Smooth muscle cell (in vitro differentiated cells): ENCODE data around the gene KCNQ4. TPM values are rescaled to one million over a fixed set of nuclear protein-coding genes. Genes with fewer than 3 reads are reported as not detected.

ENCODE experiments used
- DNase-seq: peaks from one replicate; lab custom pipeline; 2025; ENCODE audit not compliant: unreplicated experiment; lab: John Stamatoyannopoulos, UW
- H2AFZ ChIP-seq: fragments of 200-600 bp; sonication (generic); 2 replicates; pipeline ENCODE4 v1.6.0; 2016; ENCODE audit warnings: antibody characterized with exemption, low read depth, mild to moderate bottlenecking
- H3F3A ChIP-seq: fragments of 200-600 bp; sonication (generic); 2 replicates; pipeline ENCODE4 v1.6.0; 2017; ENCODE audit warnings: antibody characterized with exemption, low read depth
- H3K27ac ChIP-seq: fragments of 200-600 bp; sonication (generic); 2 replicates; pipeline ENCODE4 v1.5.1; 2016; ENCODE audit warnings: low read depth, mild to moderate bottlenecking
- H3K27me3 ChIP-seq: fragments of 200-600 bp; sonication (generic); 2 replicates; pipeline ENCODE4 v1.6.1; 2016; ENCODE audit warnings: low read depth, mild to moderate bottlenecking
- H3K36me3 ChIP-seq: fragments of 200-600 bp; sonication (generic); 2 replicates; pipeline ENCODE4 v1.5.1; 2016; ENCODE audit warnings: low read depth
- H3K4me1 ChIP-seq: fragments of 200-600 bp; sonication (generic); 2 replicates; pipeline ENCODE4 v1.5.1; 2016; ENCODE audit warnings: low read depth
- H3K4me2 ChIP-seq: fragments of 200-600 bp; sonication (generic); 2 replicates; pipeline ENCODE4 v1.6.0; 2016; ENCODE audit warnings: mild to moderate bottlenecking
- H3K4me3 ChIP-seq: fragments of 200-600 bp; sonication (generic); 2 replicates; pipeline ENCODE4 v1.5.1; 2016; ENCODE audit warnings: mild to moderate bottlenecking
- H3K79me2 ChIP-seq: fragments of 200-600 bp; sonication (generic); 2 replicates; pipeline ENCODE4 v1.6.0; 2016; ENCODE audit warnings: low read depth, mild to moderate bottlenecking
- H3K9ac ChIP-seq: fragments of 200-600 bp; sonication (generic); 2 replicates; pipeline ENCODE4 v1.6.0; 2016; ENCODE audit warnings: low read depth
- H3K9me3 ChIP-seq: fragments of 200-600 bp; sonication (generic); replicated peaks from 2 replicates; pipeline ENCODE4 v1.5.1; 2016; ENCODE audit warnings: low read depth
- H4K20me1 ChIP-seq: fragments of 200-600 bp; sonication (generic); 2 replicates; pipeline ENCODE4 v1.6.0; 2016; ENCODE audit warnings: low read depth
- WGBS: methylation state at CpG from one replicate; pipeline ENCODE4 v1.1.7; 2016; ENCODE audit warnings: low lambda C conversion rate; 5-methylcytosine and 5-hydroxymethylcytosine counted together
- polyA plus RNA-seq: library from polyadenylated mRNA; unstranded; fragments of >200 nt; fragmentation: Nextera tagmentation; extraction: Ambion mirVana; gene quantifications from 2 replicates; pipeline ENCODE4 v1.2.1, GENCODE V29; 2016
- total RNA-seq: library from RNA; depleted of rRNA; stranded (reverse); fragments of >200 nt; gene quantifications from 2 replicates; pipeline ENCODE4 v1.2.3, GENCODE V29; 2014
- TF ChIP-seq, protein P1 (sequence below): fragments of 200-600 bp; sonication (generic); IDR thresholded peaks from 2 replicates; pipeline ENCODE4 v1.5.1; 2017; ENCODE audit warnings: borderline replicate concordance, mild to moderate bottlenecking, antibody characterized with exemption; ENCODE audit not compliant: insufficient read depth, poor library complexity, severe bottlenecking

Gene KCNQ4
- total and polyA plus RNA-seq, 2 experiments from 2014 or later, result 0.06 TPM; not detected in 1

DNA sequence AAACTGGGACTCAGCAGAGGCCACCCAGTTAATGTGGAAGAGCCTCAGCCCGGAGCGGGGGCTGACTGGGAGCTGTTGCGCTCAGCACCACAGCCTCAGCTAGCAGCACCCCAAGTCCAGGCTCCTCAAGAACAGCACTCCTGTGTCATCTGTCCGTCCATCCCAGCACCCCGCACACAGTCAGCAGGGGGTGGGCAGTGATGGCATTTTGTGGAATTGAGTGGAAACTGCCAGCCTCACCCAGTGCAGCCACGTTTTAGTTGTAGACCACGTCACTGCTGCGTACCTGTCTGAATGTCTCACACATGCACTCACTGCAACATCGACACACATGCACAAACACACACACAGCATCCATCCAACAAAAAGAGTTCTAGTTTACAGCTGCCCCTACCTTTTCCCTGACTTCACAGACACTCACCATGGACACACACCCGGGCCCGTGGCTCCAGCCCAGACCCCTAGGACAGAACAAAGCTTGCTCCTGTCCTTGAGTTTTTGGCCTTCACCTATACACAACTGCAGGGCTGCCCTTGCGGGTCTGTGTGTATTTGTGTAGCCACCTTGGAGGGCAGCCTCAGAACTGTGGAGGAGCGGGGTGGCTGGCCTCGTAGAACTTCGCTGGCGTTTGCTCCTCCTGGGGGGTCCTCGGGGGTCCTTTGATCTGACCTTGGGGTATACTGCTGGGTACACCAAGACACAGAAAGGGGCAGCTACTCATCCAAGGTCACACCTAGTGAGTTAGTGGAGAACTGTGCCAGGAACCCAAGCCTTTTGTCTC, 5.2 kb downstream of the KCNQ4 start:
- peaks cover 24% of the 10 kb centered on the region for H3K27me3 ChIP-seq
- no peaks in the 10 kb centered on the region for H3K9me3 ChIP-seq
- H3K9ac ChIP-seq, result no peak overlapping the region
- H4K20me1 ChIP-seq, result no peaks in the 10 kb centered on the region
- no peak overlapping the region for H3K27ac ChIP-seq
- WGBS, result 94% methylated on average over 17 of the region's 17 CpGs
- no peak overlapping the region for H3K4me3 ChIP-seq
- no peak overlapping the region for H2AFZ ChIP-seq
- TF ChIP-seq, protein P1, sequence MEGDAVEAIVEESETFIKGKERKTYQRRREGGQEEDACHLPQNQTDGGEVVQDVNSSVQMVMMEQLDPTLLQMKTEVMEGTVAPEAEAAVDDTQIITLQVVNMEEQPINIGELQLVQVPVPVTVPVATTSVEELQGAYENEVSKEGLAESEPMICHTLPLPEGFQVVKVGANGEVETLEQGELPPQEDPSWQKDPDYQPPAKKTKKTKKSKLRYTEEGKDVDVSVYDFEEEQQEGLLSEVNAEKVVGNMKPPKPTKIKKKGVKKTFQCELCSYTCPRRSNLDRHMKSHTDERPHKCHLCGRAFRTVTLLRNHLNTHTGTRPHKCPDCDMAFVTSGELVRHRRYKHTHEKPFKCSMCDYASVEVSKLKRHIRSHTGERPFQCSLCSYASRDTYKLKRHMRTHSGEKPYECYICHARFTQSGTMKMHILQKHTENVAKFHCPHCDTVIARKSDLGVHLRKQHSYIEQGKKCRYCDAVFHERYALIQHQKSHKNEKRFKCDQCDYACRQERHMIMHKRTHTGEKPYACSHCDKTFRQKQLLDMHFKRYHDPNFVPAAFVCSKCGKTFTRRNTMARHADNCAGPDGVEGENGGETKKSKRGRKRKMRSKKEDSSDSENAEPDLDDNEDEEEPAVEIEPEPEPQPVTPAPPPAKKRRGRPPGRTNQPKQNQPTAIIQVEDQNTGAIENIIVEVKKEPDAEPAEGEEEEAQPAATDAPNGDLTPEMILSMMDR, result no peak
- H3K36me3 ChIP-seq, result no peaks in the 10 kb centered on the region
- H3K79me2 ChIP-seq, result no peaks in the 10 kb centered on the region
- no peak overlapping the region for H3K4me2 ChIP-seq
- no peak for DNase-seq
- H3F3A ChIP-seq, result no peaks in the 10 kb centered on the region
- no peaks in the 10 kb centered on the region for H3K4me1 ChIP-seq

DNA sequence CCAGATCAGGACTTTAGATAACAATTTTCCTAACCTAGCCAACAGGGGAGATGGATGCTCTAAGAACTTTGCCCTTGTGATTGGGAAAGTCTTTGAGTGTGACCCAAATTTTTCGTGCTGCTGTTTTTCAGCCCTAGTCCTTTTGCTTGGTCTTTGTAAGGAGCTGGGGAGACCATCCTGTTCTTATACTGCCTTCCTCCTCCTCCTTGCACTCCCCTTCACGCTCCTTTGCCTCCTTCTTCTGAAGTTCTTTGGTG, 5.7 kb downstream of the KCNQ4 start:
- no peak overlapping the region for H3K27ac ChIP-seq
- H3K4me2 ChIP-seq, result no peak overlapping the region
- H3K9ac ChIP-seq, result no peak overlapping the region
- no peaks in the 10 kb centered on the region for H3K79me2 ChIP-seq
- no peaks in the 10 kb centered on the region for H3F3A ChIP-seq
- H3K9me3 ChIP-seq, result no peaks in the 10 kb centered on the region
- H3K27me3 ChIP-seq, result peaks cover 27% of the 10 kb centered on the region
- WGBS, result 95% methylated on average over 2 of the region's 2 CpGs
- TF ChIP-seq, protein P1, result no peak
- H4K20me1 ChIP-seq, result no peaks in the 10 kb centered on the region
- H3K4me3 ChIP-seq, result no peak overlapping the region
- no peaks in the 10 kb centered on the region for H3K36me3 ChIP-seq
- H3K4me1 ChIP-seq, result no peaks in the 10 kb centered on the region
- no peak overlapping the region for H2AFZ ChIP-seq
- no peak for DNase-seq

DNA sequence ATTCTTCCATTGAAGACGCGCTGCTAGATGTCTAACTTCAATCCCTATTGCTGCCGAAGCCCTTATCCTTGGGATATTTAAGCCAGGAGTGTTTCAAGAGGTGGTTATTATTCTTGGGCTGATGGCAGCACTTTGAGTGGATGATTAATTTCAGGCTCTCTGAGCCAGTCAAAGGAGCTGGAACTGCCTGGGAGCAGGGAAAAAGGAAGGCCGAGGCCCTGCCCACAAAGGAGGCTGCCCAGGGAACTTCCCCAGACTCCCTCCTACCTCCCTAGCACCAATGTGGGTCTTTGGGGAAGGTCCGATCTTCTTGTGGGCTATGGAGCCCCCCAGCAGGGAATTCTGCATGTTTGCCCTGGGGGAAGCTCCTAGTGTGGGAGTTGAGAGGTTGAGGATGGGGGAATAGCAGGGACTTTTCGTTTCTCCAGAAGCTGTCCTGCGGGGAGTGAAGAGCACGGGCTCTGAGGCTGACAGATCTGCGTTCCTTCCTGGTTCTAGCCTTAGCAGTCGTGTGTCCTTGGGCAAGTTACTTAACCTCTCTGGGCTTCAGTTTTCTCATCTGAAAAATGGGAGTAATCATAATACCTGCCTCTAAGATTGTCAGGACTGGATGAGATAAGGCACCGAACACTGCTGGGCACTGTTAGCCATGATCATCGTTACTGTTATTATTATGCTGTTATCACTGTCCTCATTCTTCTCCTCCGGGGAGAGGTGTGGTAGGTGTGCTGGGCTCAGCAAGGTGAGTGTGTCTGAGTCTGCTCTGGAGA, 6.3 kb downstream of the KCNQ4 start:
- Histone ChIP-seq H4K20me1 (no peaks in the 10 kb centered on the region), H3K4me1 (no peaks in the 10 kb centered on the region), H3K27me3 (peaks cover 24% of the 10 kb centered on the region), H3K4me3 (no peak overlapping the region), H3K9ac (no peak overlapping the region), H3K4me2 (no peak overlapping the region), H3F3A (no peaks in the 10 kb centered on the region), H3K79me2 (no peaks in the 10 kb centered on the region), H3K27ac (no peak overlapping the region), H3K36me3 (no peaks in the 10 kb centered on the region), H2AFZ (no peak overlapping the region), H3K9me3 (no peaks in the 10 kb centered on the region)
- TF ChIP-seq, protein P1, result no peak
- DNase-seq, result no peak
- 86% methylated on average over 13 of the region's 13 CpGs for WGBS

DNA sequence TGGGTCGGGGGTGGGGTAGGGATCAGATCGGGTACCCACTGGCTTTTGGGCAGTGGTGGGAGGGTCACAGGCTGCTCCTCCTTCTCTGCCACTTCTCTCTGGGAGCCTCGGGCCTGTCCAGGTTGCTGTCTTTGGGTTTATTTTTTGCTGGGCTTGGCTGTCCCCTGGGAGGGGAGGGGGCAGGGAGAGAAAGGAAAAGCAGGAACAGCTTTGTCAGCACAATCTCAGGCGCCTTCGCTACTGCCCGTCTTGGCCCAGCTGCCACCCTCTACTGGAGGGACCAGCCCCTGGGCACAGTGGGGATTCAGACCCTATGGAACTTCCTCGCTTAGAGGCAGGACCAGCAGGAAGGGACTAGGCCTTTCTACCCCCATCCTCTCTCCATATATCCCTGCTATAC, 8.4 kb downstream of the KCNQ4 start:
- Histone ChIP-seq H3F3A (no peaks in the 10 kb centered on the region), H3K4me2 (no peak overlapping the region), H3K4me3 (no peak overlapping the region), H3K27me3 (peaks cover 17% of the 10 kb centered on the region), H3K27ac (no peak overlapping the region), H3K9me3 (no peaks in the 10 kb centered on the region), H3K4me1 (no peaks in the 10 kb centered on the region), H3K9ac (no peak overlapping the region), H3K36me3 (no peaks in the 10 kb centered on the region), H3K79me2 (no peaks in the 10 kb centered on the region), H2AFZ (no peak overlapping the region), H4K20me1 (no peaks in the 10 kb centered on the region)
- WGBS, result 82% methylated on average over 7 of the region's 7 CpGs
- TF ChIP-seq, protein P1, result no peak
- no peak for DNase-seq
